H7 (cell line): ENCODE measurements around the gene CS. TPM values are rescaled to one million over a fixed set of nuclear protein-coding genes. Genes with fewer than 3 reads are reported as not detected.
"Not testable (repeated sequence)": the region's sequence is repeated elsewhere in the genome, so short reads cannot be mapped to it uniquely, and the experiment has no call there.

Experiments used
- DNase-seq: peaks from one replicate; pipeline ENCODE4 v3.0.0; 2012
- H3K27me3 ChIP-seq: 2 replicates; pipeline ENCODE4 v1.6.0; 2011; ENCODE audit warnings: mild to moderate bottlenecking, low read length; ENCODE audit not compliant: control insufficient read depth, insufficient read depth
- H3K36me3 ChIP-seq: replicated peaks from 2 replicates; pipeline ENCODE4 v1.5.1; 2011; ENCODE audit warnings: low read length; ENCODE audit not compliant: control insufficient read depth, insufficient read depth
- H3K4me3 ChIP-seq: 2 replicates; pipeline ENCODE4 v1.5.1; 2011; ENCODE audit warnings: low read depth, mild to moderate bottlenecking, control low read depth, low read length, moderate library complexity; ENCODE audit not compliant: insufficient read depth
- total RNA-seq: library from RNA; depleted of rRNA; stranded (reverse); fragments of >200 nt; shearing (Covaris generic); gene quantifications from 2 replicates; pipeline ENCODE4 v1.2.3, GENCODE V29; 2014

Gene CS
- total RNA-seq, 1 experiment from 2014 or later: 179 TPM

- DNase-seq: peak; percentile 61
- Histone ChIP-seq H3K36me3 (no peaks in the 10 kb centered on the region), H3K27me3 (no peaks in the 10 kb centered on the region)
These were observed 33.1 kb upstream of the CS start for GRCh38 chr12:56333197-56333678.

DNA sequence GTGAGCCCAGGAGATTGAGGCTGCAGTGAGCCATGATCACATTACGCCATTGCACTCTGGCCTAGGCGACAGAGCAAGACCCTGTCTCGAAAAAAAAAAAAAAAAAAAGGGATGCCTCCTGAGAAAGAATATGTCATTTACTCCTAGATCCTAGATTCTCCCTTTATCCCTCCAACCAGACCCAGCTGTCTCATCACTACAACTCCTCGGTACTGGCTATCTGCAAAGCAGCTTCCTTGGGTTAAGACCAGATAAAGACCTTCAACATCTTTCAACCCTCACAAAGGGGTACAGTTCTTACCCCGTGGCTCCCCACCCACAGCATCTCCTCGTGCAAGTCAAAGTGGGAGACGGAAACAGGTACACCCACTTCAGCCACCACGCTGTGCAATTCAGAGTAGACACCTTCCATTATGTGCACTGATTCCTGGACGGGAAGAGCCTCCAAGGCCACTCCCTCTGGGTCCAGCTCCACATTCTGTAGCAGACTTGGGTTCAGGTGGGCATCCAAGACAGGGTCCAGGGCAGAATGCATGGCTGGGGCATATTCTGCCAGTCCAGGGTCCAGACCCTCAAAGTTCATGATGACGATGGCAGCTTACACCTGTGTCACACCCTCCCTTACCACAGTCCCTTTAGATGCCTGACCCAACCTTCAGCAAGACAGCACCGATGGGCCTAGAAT lies 32.5 kb upstream of the CS start:
- DNase-seq: no peak
- Histone ChIP-seq H3K4me3 (peak overlapping the region; percentile 62), H3K27me3 (no peaks in the 10 kb centered on the region), H3K36me3 (peaks cover 3% of the 10 kb centered on the region)

More at GRCh38 chr12:56333197-56333678, 33.1 kb upstream of the CS start:
- H3K4me3 ChIP-seq: peak overlapping the region; percentile 62

DNA sequence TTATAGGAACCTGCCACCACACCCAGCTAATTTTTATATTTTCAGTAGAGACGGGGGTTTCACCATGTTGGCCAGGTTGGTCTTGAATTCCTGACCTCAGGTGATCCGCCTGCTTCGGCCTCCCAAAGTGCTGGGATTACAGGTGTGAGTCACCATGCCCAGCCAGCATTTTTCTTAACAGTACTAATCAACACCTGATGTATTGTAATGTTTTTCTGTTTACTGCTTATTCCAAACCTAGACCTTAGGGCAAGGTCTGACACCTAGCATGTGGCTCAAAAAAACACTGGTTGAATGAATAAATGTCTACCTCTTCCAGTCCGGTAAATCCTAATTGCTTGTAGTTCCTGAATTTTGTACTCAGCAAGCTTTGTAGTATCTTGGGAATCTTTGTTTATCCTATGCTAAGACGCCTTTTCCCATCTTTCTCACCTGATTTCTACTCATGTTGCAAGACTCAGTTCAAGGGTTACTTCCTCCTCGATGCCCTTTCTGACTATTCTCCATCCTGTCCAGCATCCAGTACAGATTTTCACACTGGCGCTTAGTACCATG lies 30.9 kb upstream of the CS start:
- no peak for DNase-seq
- Histone ChIP-seq H3K36me3 (peaks cover 5% of the 10 kb centered on the region), H3K4me3 (no peak overlapping the region), H3K27me3 (no peaks in the 10 kb centered on the region)

DNA sequence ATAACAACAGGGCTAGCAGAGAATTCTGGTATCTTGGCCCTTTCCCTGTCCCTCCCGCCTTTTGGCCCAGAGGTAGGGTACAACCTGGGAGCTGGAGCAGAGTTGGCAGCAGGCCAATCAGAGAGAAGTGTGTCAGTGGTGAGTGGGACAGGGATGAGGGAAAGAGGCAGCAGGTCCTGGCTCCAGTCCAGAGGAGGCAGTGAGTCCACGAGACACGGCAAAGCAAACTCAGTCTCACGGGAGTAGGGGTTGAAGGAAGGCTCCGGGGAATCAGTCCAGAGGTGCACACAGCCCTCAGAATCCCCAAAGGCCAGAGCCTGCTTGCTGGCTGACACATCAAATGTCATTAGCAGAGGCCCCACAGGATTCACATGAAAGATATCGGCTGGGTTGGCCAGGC lies 26.4 kb upstream of the CS start:
- DNase-seq: no peak
- Histone ChIP-seq H3K27me3 (no peaks in the 10 kb centered on the region), H3K4me3 (no peak overlapping the region), H3K36me3 (peaks cover 23% of the 10 kb centered on the region)

GRCh38 chr12:56326126-56326525 lies 26.0 kb upstream of the CS start:
- Histone ChIP-seq H3K36me3 (peaks cover 23% of the 10 kb centered on the region), H3K27me3 (no peaks in the 10 kb centered on the region), H3K4me3 (no peak overlapping the region)
- DNase-seq: no peak

GRCh38 chr12:56324206-56324605 lies 24.1 kb upstream of the CS start:
- H3K36me3 ChIP-seq: peaks cover 29% of the 10 kb centered on the region
- no peaks in the 10 kb centered on the region for H3K27me3 ChIP-seq
- H3K4me3 ChIP-seq: no peak overlapping the region
- no peak for DNase-seq

- not testable (repeated sequence) for H3K4me3 ChIP-seq, DNase-seq, H3K27me3 ChIP-seq
- peaks cover 28% of the 10 kb centered on the region for H3K36me3 ChIP-seq
These were observed 21.5 kb upstream of the CS start for GRCh38 chr12:56321610-56322009.

DNA sequence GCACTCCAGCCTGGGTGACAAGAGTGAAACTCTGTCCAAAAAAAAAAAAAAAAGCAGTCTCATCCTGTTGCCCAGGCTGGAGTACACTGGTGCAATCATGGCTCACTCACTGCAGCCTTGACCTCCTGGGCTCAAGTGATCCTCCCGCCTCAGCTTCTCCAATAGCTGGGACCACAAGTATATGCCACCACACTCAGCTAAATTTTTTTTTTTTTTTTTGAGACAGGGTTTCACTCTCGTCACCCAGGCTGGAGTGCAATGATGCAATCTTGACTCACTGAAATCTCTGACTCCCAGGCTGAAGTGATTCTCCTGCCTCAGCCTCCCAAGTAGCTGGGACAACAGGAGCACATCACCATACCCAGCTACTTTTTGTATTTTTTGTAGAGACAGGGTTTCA lies 20.9 kb upstream of the CS start:
- H3K4me3 ChIP-seq: no peak overlapping the region
- H3K27me3 ChIP-seq: no peaks in the 10 kb centered on the region
- DNase-seq: no peak
- peaks cover 26% of the 10 kb centered on the region for H3K36me3 ChIP-seq

DNA sequence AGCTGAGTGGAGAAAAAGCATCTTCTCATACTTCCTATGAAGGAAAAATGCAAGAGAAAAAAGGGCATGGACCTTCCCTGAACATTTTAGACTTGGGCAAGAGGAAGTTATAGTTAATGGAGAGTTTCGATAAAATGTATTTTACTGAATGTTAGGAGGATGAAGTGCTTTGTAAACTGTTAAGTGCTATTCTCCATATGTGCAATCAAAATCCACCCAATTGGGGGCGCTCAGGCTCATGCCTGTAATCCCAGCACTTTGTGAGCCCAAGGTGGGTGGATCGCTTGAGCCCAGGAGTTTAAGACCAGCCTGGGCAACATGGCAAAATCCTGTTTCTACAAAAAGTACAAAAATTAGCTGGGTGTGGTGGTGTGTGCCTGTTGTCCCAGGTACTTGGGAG lies 17.5 kb upstream of the CS start:
- no peak for DNase-seq
- Histone ChIP-seq H3K4me3 (no peak overlapping the region), H3K27me3 (no peaks in the 10 kb centered on the region), H3K36me3 (peaks cover 18% of the 10 kb centered on the region)

GRCh38 chr12:56315622-56316473 lies 15.7 kb upstream of the CS start, which contains the start of gene CNPY2:
CNPY2 (minus strand) TSS chr12:56315988; CDS start chr12:56315217, 771 bp downstream.
- Histone ChIP-seq H3K4me3 (peak within 1 kb of the TSS; percentile 99), H3K27me3 (no peaks in the 10 kb centered on the region), H3K36me3 (peaks cover 15% of the 10 kb centered on the region)
- peak; percentile 97 for DNase-seq

- Histone ChIP-seq H3K36me3 (peaks cover 17% of the 10 kb centered on the region), H3K27me3 (no peaks in the 10 kb centered on the region), H3K4me3 (peak overlapping the region; percentile 99)
- DNase-seq: peak; percentile 62
These were observed 15.1 kb upstream of the CS start for GRCh38 chr12:56315249-56315621.

- H3K36me3 ChIP-seq: peaks cover 16% of the 10 kb centered on the region
- H3K4me3 ChIP-seq: no peak overlapping the region
- H3K27me3 ChIP-seq: no peaks in the 10 kb centered on the region
- DNase-seq: no peak
These were observed 10.9 kb upstream of the CS start for GRCh38 chr12:56311003-56311402.

DNA sequence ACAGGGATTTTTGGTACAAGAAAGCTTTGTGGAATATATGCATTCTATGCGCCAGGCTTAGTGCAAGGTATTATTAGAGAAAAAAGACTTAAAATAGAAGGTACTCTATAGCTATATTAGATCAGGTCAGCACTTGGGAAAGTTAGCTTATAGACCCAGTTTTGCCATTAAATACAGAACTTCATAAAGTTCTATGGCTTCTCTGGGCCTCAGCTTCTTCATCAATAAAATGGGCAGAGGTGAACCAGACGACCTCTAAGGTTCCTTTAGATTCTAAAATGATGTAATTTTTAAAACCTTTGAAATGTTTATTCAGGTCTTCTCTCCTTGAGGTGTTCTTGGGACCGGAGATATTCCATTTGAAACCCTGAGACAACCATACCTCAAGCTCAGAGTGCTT lies 8.6 kb upstream of the CS start:
- H3K36me3 ChIP-seq: peaks cover 16% of the 10 kb centered on the region
- H3K4me3 ChIP-seq: no peak overlapping the region
- H3K27me3 ChIP-seq: no peaks in the 10 kb centered on the region

DNA sequence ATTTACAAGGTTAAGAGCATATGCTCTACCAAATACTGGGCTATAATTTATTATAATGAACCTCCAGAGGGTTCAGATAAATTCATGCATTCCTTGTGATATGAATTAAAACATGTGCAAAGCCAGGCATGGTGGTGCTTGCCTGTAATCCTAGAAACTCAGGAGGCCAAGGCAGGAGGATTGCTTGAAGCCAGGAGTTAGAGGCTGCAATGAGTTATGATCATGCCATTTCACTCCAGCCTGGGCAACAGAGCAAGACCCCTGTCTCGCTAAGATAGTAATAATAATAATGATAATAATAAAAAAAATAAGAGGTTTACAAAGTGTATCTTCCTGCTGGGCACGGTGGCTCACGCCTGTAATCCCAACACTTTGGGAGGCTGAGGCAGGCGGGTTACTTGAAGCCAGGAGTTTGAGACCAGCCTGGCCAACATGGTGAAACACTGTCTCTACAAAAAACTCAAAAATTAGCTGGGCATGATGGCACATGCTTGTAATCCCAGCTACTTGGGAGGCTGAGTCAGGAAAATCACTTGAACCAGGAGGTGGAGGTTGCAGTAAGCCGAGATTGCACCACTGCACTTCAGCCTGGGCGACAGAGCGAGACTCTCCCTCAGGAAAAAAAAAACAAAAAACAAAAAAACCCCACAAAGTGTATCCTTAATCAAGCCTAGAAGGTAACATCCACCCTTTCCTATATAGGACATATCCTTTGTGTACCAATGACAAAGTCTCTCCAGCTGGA lies 7.3 kb upstream of the CS start:
- peaks cover 16% of the 10 kb centered on the region for H3K36me3 ChIP-seq
- H3K4me3 ChIP-seq: no peak overlapping the region
- DNase-seq: no peak
- no peaks in the 10 kb centered on the region for H3K27me3 ChIP-seq

More for the DNA sequence above, 8.6 kb upstream of the CS start:
- DNase-seq: no peak
